ENCODE measurements around the gene SRPK2. TPM values are rescaled to one million over a fixed set of nuclear protein-coding genes. Genes with fewer than 3 reads are reported as not detected.
"Not testable (repeated sequence)": the region's sequence is repeated elsewhere in the genome, so short reads cannot be mapped to it uniquely, and the experiment has no call there.

Gene SRPK2
- total and polyA plus RNA-seq, 4 donors, result 7.8 to 19.7 (median 16.7) TPM

- Histone ChIP-seq H3K9ac (ENCODE audit: low read depth in 1 of 2, low read length in 2 of 2) (no peak overlapping the region), H3K27me3 (ENCODE audit: control insufficient read depth in 4 of 4, insufficient read depth in 4 of 4, low read length in 3 of 4) (no peaks in the 10 kb centered on the region), H3K4me3 (ENCODE audit: low read depth in 1 of 3, low read length in 3 of 3) (no peak overlapping the region), H3K36me3 (ENCODE audit: control insufficient read depth in 4 of 4, insufficient read depth in 3 of 4, low read depth in 1 of 4, low read length in 3 of 4) (no peaks in the 10 kb centered on the region), H3K9me3 (ENCODE audit: control insufficient read depth in 4 of 4, low read length in 3 of 4) (no peaks in the 10 kb centered on the region), H3K4me1 (ENCODE audit: control insufficient read depth in 4 of 4, insufficient read depth in 4 of 4, low read length in 3 of 4) (peaks cover 0 to 13% (median 0%) of the 10 kb centered on the region in 4 donors), H3K27ac (ENCODE audit: low read depth in 1 of 2, low read length in 2 of 2) (no peak overlapping the region)
- no peak for DNase-seq (ENCODE audit: low spot score)
- no peak for TF ChIP-seq HNF4G (IDR thresholded peaks at IDR 0.05)
- no peak for TF ChIP-seq TAF1 (conservative IDR thresholded peaks at IDR 0.05)
- TF ChIP-seq ATF3 (IDR thresholded peaks at IDR 0.05), result no peak
- no peak for TF ChIP-seq ZBTB33 (IDR thresholded peaks at IDR 0.05)
- no peak for TF ChIP-seq CTCF (IDR thresholded peaks at IDR 0.05; ENCODE audit: low read depth, low read length, missing input control)
- no peak for TF ChIP-seq EGR1 (IDR thresholded peaks at IDR 0.05; ENCODE audit: low read depth in 2 of 2)
- TF ChIP-seq FOXA2 (IDR thresholded peaks at IDR 0.05), result no peak
- no peak for TF ChIP-seq SP1 (IDR thresholded peaks at IDR 0.05)
- no peak for TF ChIP-seq HNF4A (conservative IDR thresholded peaks at IDR 0.05)
- no peak for TF ChIP-seq RAD21 (IDR thresholded peaks at IDR 0.05)
- TF ChIP-seq NR2F2 (IDR thresholded peaks at IDR 0.05), result no peak
- TF ChIP-seq MAX (IDR thresholded peaks at IDR 0.05), result no peak
- TF ChIP-seq JUND (IDR thresholded peaks at IDR 0.05), result no peak
- TF ChIP-seq REST (IDR thresholded peaks at IDR 0.05), result no peak
- 89% methylated on average over 5 of the region's 5 CpGs for WGBS
Measured at GRCh38 chr7:105238198-105238765, 150.4 kb downstream of the SRPK2 start.

GRCh38 chr7:105234886-105235285, 153.8 kb downstream of the SRPK2 start:
- DNase-seq (ENCODE audit: low spot score), result no peak
- TF ChIP-seq RXRA (IDR thresholded peaks at IDR 0.05) (no peak), EGR1 (IDR thresholded peaks at IDR 0.05; ENCODE audit: low read depth in 2 of 2) (no peak), FOXA1 (IDR thresholded peaks at IDR 0.05) (no peak), HNF4G (IDR thresholded peaks at IDR 0.05) (no peak)
- Histone ChIP-seq H3K27me3 (ENCODE audit: control insufficient read depth in 4 of 4, insufficient read depth in 4 of 4, low read length in 3 of 4) (no peaks in the 10 kb centered on the region), H3K4me3 (ENCODE audit: low read depth in 1 of 3, low read length in 3 of 3) (no peak overlapping the region), H3K4me1 (ENCODE audit: control insufficient read depth in 4 of 4, insufficient read depth in 4 of 4, low read length in 3 of 4) (peaks cover 0 to 10% (median 1%) of the 10 kb centered on the region in 4 donors), H3K9ac (ENCODE audit: low read depth in 1 of 2, low read length in 2 of 2) (no peak overlapping the region), H3K9me3 (ENCODE audit: control insufficient read depth in 4 of 4, low read length in 3 of 4) (no peaks in the 10 kb centered on the region), H3K27ac (ENCODE audit: low read depth in 1 of 2, low read length in 2 of 2) (no peak overlapping the region), H3K36me3 (ENCODE audit: control insufficient read depth in 4 of 4, insufficient read depth in 3 of 4, low read depth in 1 of 4, low read length in 3 of 4) (no peaks in the 10 kb centered on the region)
- 91% methylated on average over 4 of the region's 4 CpGs for WGBS

- not testable (repeated sequence) for H3K4me1 ChIP-seq (ENCODE audit: control insufficient read depth in 4 of 4, insufficient read depth in 4 of 4, low read length in 3 of 4); H3K27ac ChIP-seq (ENCODE audit: low read depth in 1 of 2, low read length in 2 of 2); H3K4me3 ChIP-seq (ENCODE audit: low read depth in 1 of 3, low read length in 3 of 3); DNase-seq (ENCODE audit: low spot score); H3K27me3 ChIP-seq (ENCODE audit: control insufficient read depth in 4 of 4, insufficient read depth in 4 of 4, low read length in 3 of 4); H3K36me3 ChIP-seq (ENCODE audit: control insufficient read depth in 4 of 4, insufficient read depth in 3 of 4, low read depth in 1 of 4, low read length in 3 of 4); H3K9me3 ChIP-seq (ENCODE audit: control insufficient read depth in 4 of 4, low read length in 3 of 4); H3K9ac ChIP-seq (ENCODE audit: low read depth in 1 of 2, low read length in 2 of 2)
- 95% methylated on average over 6 of the region's 6 CpGs for WGBS
Measured at GRCh38 chr7:105232829-105233291, 155.9 kb downstream of the SRPK2 start.
